COR-L47 (cell line): Measurements from ENCODE around the gene PSME2.
A peak's percentile ranks its signal among the peaks of the same experiment; 100 is the strongest.

ENCODE experiments used
- DNase-seq: peaks from one replicate; lab custom pipeline; 2025; lab: John Stamatoyannopoulos, UW

PSME2 gene

GRCh38 chr14:24093901-24094840 is 52.2 kb downstream of the PSME2 start, which contains the start of gene PCK2:
Gene PCK2 (plus strand): TSS chr14:24094311. CDS start chr14:24094406, 95 bp downstream.
- DNase-seq, result peak; percentile 74
